HG02642 (cell line): Measurements from ENCODE around the gene DACH1.

Source experiments
- ATAC-seq: cut with Tn5 transposase; IDR thresholded peaks from one replicate; pipeline ENCODE4 v1.9.1; 2021; ENCODE audit warnings: mild to moderate bottlenecking; ENCODE audit not compliant: unreplicated experiment, poor library complexity

Gene DACH1

GRCh38 chr13:71516521-71516920, 350.5 kb downstream of the DACH1 start:
- ATAC-seq = no peak

GRCh38 chr13:71515744-71516038, 351.3 kb downstream of the DACH1 start:
- no peak for ATAC-seq

- ATAC-seq = no peak
These were observed 351.9 kb downstream of the DACH1 start for GRCh38 chr13:71514900-71515743.

- ATAC-seq = no peak
These were observed 353.5 kb downstream of the DACH1 start for GRCh38 chr13:71513411-71514033.

- ATAC-seq = no peak
These were observed 363.2 kb downstream of the DACH1 start for GRCh38 chr13:71503781-71504180.

- ATAC-seq = no peak
These were observed 367.0 kb downstream of the DACH1 start for GRCh38 chr13:71499944-71500514.

GRCh38 chr13:71499235-71499634, 367.8 kb downstream of the DACH1 start:
- no peak for ATAC-seq

- ATAC-seq = no peak
These were observed 373.8 kb downstream of the DACH1 start for GRCh38 chr13:71493189-71493588.

GRCh38 chr13:71492346-71492871, 374.6 kb downstream of the DACH1 start:
- ATAC-seq = no peak

- no peak for ATAC-seq
These were observed 376.0 kb downstream of the DACH1 start for GRCh38 chr13:71491010-71491409.

- ATAC-seq = no peak
These were observed 378.0 kb downstream of the DACH1 start for GRCh38 chr13:71489041-71489440.

GRCh38 chr13:71488201-71488600, 378.8 kb downstream of the DACH1 start:
- ATAC-seq = no peak

GRCh38 chr13:71485913-71486312, 381.1 kb downstream of the DACH1 start:
- ATAC-seq = no peak

- no peak for ATAC-seq
These were observed 383.3 kb downstream of the DACH1 start for GRCh38 chr13:71483733-71484132.

- ATAC-seq = no peak
These were observed 385.5 kb downstream of the DACH1 start for GRCh38 chr13:71481501-71481900.

- ATAC-seq = no peak
These were observed 386.0 kb downstream of the DACH1 start for GRCh38 chr13:71481046-71481445.

- ATAC-seq = no peak
These were observed 389.3 kb downstream of the DACH1 start for GRCh38 chr13:71477735-71478134.

- no peak for ATAC-seq
These were observed 392.1 kb downstream of the DACH1 start for GRCh38 chr13:71474936-71475335.

- ATAC-seq = no peak
These were observed 397.4 kb downstream of the DACH1 start for GRCh38 chr13:71469626-71470025.

- ATAC-seq = no peak
These were observed 402.3 kb downstream of the DACH1 start for GRCh38 chr13:71464686-71465085.

GRCh38 chr13:71461892-71462291, 405.1 kb downstream of the DACH1 start:
- ATAC-seq = no peak
